ENCODE data around the gene ATP2B1. TPM values are rescaled to one million over a fixed set of nuclear protein-coding genes. Genes with fewer than 3 reads are reported as not detected.

Gene ATP2B1
- total RNA-seq, 2 donors from 2014 or later, result 123 to 158 TPM

DNA sequence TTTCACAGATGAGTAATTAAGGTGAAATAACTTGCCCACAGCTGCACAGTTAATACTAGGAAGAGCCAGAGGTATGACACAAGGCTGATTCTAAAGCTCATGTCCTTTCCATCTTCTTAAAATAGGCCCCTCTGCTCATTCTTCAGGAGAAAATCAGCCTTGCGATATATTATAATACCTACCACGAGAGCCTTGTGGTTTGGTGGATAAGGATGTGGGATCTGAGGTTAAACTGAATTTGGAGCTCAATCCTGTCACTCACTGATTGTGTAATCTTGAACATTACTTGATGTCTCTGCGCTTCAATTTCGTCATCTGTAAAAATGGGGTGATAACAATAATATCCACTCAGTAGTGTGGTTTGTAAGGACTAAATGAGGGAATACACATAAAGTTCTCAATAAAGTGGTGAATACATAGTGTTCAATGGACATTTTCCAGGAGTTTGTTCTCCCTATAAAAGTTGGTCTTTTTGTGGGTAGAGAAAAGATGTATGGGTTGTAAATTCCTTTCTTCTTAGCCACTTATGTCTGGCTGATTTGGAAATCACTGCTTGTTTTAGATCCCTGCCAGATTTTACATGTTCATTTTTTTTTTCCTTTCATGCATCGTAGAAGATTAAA is 25.1 kb upstream of the ATP2B1 start:
- DNase-seq, result no peak

DNA sequence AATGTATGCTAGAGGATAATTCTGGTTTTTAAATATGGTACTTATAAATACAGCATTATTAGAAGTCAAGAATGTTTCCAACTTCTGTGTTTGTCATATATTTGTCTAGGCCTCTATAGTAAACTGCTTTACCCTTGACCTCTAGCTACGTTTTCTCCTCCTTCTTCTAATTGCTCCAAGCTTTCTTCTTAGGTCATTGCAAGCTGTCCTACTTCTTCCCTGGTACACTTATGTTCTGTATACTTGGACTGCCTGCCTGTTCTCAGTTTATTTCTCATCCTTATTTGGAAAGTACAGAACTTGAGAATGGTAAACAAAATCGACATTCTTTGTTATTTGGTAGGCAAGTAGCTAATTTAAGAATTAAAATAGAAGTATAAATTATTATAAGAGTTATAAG is 23.9 kb upstream of the ATP2B1 start:
- peaks cover 2% of the 10 kb centered on the region for H3K36me3 Mint-ChIP-seq (ENCODE audit: low read depth)
- H3K9me3 ChIP-seq (ENCODE audit: control insufficient read depth, low read length, poor library complexity, severe bottlenecking), result no peaks in the 10 kb centered on the region
- no peaks in the 10 kb centered on the region for H3K27me3 Mint-ChIP-seq
- ATAC-seq, result no peak
- no peak overlapping the region for H3K4me3 Mint-ChIP-seq
- H3K4me1 Mint-ChIP-seq, result peaks cover 12% of the 10 kb centered on the region
- DNase-seq, result no peak
- peak overlapping the region; percentile 78 for H3K27ac Mint-ChIP-seq

More for the DNA sequence above, 25.1 kb upstream of the ATP2B1 start:
- no peaks in the 10 kb centered on the region for H3K9me3 ChIP-seq (ENCODE audit: control insufficient read depth, low read length, poor library complexity, severe bottlenecking)
- no peaks in the 10 kb centered on the region for H3K27me3 Mint-ChIP-seq
- H3K4me3 Mint-ChIP-seq, result no peak overlapping the region
- peaks cover 2% of the 10 kb centered on the region for H3K36me3 Mint-ChIP-seq (ENCODE audit: low read depth)
- peaks cover 12% of the 10 kb centered on the region for H3K4me1 Mint-ChIP-seq
- H3K27ac Mint-ChIP-seq, result no peak overlapping the region
- ATAC-seq, result peak; percentile 71

DNA sequence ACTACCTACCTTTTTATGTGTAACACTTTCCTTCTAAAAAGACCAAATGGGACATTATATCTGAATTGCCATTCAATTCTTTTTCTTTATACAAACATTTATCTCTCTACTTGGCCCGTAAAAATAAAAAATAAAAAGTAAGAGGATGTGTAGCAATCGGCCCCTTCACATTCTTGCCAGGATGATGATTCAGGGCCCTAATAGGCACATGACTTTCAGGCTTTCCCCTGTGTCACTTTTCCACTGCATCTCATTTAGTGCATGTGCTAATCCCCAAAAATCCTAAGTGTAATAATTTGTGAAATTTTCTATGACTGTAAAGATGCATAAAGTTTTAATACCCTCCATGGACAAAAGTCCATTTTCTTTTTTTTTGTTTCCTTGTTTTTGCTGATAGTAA is 23.0 kb upstream of the ATP2B1 start:
- no peak for ATAC-seq
- no peaks in the 10 kb centered on the region for H3K27me3 Mint-ChIP-seq
- no peaks in the 10 kb centered on the region for H3K9me3 ChIP-seq (ENCODE audit: control insufficient read depth, low read length, poor library complexity, severe bottlenecking)
- H3K4me3 Mint-ChIP-seq, result no peak overlapping the region
- H3K4me1 Mint-ChIP-seq, result peaks cover 12% of the 10 kb centered on the region
- H3K36me3 Mint-ChIP-seq (ENCODE audit: low read depth), result peaks cover 2% of the 10 kb centered on the region
- H3K27ac Mint-ChIP-seq, result peak overlapping the region; percentile 78
- DNase-seq, result no peak

DNA sequence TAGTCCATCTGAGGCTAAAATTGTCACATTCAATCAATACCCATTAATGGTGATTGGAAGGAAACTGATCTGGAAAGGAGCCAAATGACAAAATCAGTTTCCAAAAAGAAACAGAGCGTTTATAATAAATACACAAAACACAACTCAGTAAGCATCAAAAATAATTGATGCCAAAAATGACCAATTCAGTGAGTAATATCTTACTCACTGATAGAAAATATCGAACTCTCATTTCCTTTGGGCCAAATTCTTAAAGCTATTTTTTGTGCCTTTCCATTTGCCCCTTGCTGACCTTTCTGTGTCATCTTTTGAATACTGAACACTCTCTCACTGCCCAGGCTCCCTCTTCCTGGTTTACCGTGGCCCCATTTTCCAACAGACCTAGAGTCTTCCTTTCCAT is 22.5 kb upstream of the ATP2B1 start:
- peaks cover 12% of the 10 kb centered on the region for H3K4me1 Mint-ChIP-seq
- ATAC-seq (no peak), DNase-seq (no peak)
- H3K36me3 Mint-ChIP-seq (ENCODE audit: low read depth), result peaks cover 2% of the 10 kb centered on the region
- H3K27ac Mint-ChIP-seq, result no peak overlapping the region
- no peaks in the 10 kb centered on the region for H3K27me3 Mint-ChIP-seq
- no peak overlapping the region for H3K4me3 Mint-ChIP-seq
- no peaks in the 10 kb centered on the region for H3K9me3 ChIP-seq (ENCODE audit: control insufficient read depth, low read length, poor library complexity, severe bottlenecking)

DNA sequence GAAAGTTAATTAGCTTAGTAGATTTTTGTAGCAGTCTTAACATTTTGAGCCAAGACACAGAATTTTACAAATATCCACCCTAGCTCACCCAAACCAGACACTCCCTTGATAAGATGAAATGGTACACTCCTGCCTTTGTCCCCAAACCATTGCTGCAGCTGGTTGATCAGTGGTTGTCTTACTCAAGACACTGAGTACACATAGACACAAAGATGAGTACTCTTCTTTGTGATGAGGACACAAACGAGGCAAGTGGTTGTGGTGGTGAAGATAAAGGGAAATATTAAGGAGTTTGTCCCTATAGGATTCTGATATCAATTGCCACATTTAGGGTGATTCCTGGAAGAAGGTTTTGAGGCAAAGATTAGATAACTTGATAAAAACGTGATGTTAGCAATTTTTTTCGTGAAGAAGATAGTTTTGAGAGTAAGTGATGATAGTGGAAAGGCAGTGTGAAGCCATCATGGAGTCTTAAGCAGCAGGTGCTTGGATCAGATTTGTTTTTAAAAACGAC is 21.4 kb upstream of the ATP2B1 start:
- ATAC-seq (no peak), DNase-seq (no peak)
- Mint-ChIP-seq H3K27me3 (no peaks in the 10 kb centered on the region), H3K4me3 (no peak overlapping the region), H3K4me1 (peaks cover 12% of the 10 kb centered on the region), H3K27ac (no peak overlapping the region), H3K36me3 (ENCODE audit: low read depth) (peaks cover 2% of the 10 kb centered on the region)
- no peaks in the 10 kb centered on the region for H3K9me3 ChIP-seq (ENCODE audit: control insufficient read depth, low read length, poor library complexity, severe bottlenecking)

DNA sequence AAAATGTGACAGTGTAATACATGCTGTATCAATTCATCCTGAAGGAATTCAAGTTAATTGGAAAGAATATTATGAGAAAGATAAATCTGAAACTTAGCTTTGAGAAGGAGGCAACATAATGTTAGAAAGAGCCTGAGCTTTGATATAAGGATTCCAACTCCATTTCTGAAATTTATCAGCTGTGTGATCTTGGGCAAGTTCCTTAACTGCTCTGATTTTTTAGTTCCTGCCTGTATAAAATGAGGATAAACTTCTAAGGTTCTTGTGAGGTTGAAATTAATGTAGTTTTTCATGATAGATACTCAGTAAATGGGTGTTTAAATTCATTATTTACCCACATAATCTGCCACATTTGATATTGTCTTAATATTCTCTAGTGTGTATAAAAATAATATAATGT is 14.6 kb upstream of the ATP2B1 start:
- Mint-ChIP-seq H3K36me3 (ENCODE audit: low read depth) (no peaks in the 10 kb centered on the region), H3K4me3 (no peak overlapping the region), H3K4me1 (no peaks in the 10 kb centered on the region), H3K27me3 (no peaks in the 10 kb centered on the region), H3K27ac (no peak overlapping the region)
- ATAC-seq (no peak), DNase-seq (no peak)
- no peaks in the 10 kb centered on the region for H3K9me3 ChIP-seq (ENCODE audit: control insufficient read depth, low read length, poor library complexity, severe bottlenecking)

DNA sequence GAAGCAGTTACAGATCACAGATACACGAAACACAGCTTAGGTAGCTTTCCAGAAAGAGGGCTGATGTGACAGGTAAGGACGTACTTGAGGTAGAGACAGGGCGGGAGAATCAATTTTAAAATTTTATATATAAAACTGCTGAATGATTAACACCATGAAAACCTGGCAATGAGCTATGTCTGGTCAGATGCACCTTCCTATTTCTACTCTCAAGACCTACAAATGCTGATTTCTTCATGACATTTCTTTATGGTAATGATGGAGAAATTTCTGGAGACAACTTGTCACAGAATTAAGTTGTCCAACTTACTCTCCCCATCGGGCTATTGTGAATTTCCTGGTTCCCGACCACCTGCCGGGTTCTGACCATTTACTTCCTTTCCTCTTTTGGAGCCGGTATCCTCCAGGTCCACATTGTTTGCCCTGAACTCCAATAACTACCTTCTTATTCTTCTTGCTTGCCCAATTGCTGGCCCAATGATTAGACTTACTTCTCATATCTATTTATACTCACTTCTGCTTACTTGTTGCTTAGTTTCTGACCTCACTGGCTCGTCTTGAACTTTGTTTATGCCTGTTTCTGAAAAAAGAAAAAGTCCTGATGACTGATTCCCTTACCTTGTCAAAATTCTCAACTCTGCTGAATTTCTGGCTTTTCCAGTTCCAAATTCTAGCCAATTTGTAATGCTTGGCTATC is 12.8 kb upstream of the ATP2B1 start:
- H3K36me3 Mint-ChIP-seq (ENCODE audit: low read depth), result no peaks in the 10 kb centered on the region
- no peaks in the 10 kb centered on the region for H3K4me1 Mint-ChIP-seq
- H3K9me3 ChIP-seq (ENCODE audit: control insufficient read depth, low read length, poor library complexity, severe bottlenecking), result no peaks in the 10 kb centered on the region
- no peak overlapping the region for H3K4me3 Mint-ChIP-seq
- no peak overlapping the region for H3K27ac Mint-ChIP-seq
- DNase-seq, result no peak
- peak; percentile 50 for ATAC-seq
- H3K27me3 Mint-ChIP-seq, result no peaks in the 10 kb centered on the region

DNA sequence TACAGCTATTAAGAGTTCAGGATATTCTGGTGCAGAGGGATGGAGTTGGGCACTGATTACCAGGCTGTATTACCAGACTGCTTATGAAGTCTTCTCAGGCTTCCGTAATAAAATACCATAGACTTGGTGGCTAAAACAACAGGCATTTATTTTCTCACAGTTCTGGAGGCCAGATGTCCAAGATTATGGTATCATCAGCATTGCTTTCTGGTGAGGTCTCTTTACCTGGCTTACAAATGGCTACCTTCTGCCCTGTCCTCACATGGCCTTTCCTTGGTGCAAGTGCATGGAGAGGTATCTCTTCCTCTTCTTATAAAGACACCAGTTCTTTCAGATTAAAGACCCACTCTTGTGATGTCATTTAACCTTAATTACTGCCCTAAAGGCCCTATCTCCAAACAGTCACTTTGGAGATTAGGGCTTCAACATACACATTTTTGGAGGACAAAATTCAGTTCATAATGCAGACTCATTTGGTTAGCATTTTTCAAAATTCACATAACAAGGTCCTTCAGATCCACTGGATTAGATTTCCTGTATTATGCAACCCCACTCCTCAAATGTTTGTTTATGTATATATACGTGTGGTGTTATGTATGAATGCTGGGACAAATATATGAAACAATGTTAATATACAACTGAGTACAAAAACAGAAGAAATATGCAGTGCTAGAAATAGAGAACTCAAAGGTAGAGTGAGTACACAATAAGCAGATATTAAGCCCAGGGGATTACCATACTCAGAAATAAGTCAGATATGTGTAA is 9.3 kb upstream of the ATP2B1 start:
- Mint-ChIP-seq H3K36me3 (ENCODE audit: low read depth) (no peaks in the 10 kb centered on the region), H3K27ac (no peak overlapping the region), H3K27me3 (no peaks in the 10 kb centered on the region), H3K4me1 (no peaks in the 10 kb centered on the region), H3K4me3 (no peak overlapping the region)
- no peaks in the 10 kb centered on the region for H3K9me3 ChIP-seq (ENCODE audit: control insufficient read depth, low read length, poor library complexity, severe bottlenecking)
- ATAC-seq, result no peak
- DNase-seq, result no peak

DNA sequence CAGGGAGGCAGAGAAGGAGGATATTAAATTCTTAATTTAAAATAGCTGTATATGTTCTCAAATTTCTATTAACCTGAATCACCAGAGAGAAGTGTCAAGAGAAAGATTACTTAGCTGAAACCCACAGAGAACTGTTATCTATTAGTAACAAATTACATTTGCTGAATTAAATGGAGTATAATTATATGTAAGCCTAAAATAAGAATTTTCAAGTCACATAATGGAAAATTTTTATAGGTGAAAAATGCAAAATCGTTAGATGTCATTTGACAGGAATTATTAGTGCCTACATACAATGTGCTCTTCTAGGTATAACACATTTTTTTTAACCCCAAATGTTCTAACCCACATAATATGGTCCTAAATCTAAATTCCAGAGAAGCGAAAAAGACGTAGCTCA is 4.1 kb upstream of the ATP2B1 start:
- H3K36me3 Mint-ChIP-seq (ENCODE audit: low read depth), result no peaks in the 10 kb centered on the region
- H3K27me3 Mint-ChIP-seq, result no peaks in the 10 kb centered on the region
- DNase-seq, result no peak
- no peaks in the 10 kb centered on the region for H3K9me3 ChIP-seq (ENCODE audit: control insufficient read depth, low read length, poor library complexity, severe bottlenecking)
- peaks cover 8% of the 10 kb centered on the region for H3K4me1 Mint-ChIP-seq
- no peak overlapping the region for H3K4me3 Mint-ChIP-seq
- no peak overlapping the region for H3K27ac Mint-ChIP-seq
- ATAC-seq, result no peak

DNA sequence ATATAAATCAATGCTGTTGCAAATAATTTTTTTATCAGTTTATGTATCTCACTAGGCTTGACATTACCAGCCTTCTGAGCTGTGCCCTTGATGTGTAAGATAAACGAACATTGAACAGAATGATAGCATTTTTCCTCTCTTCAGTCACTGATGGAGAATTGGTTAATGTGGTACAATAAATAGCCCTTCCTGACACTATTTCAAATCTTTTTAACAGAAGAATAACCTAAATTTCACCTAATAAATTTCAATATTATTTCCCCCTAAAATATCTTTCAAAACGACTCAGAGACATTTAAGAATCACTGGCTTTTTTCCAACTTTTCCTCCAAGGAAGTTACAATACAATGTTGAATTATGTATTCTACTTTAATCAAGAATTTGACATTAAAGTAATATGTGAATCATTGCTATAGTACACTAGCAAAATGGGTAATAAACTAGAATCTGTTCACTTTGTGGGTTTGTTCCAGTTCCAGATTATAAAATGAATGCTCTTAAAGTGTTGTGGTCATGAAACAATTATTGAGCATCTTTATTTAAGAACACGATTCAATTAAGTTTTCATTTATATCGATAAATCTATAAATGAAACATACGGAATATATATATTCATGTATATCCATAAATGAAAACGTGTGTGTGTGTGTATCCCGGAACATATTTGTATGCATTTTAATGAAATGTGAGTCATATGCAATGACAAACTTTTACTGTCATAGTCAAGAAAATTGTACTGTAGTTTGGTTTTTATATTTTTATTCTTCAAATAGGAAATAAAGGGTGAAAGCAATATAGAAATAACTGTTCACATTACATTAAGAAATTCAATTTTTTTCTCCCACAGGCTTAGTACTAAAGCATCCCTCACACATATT is 2.5 kb upstream of the ATP2B1 start:
- Mint-ChIP-seq H3K4me3 (peak overlapping the region; percentile 92), H3K27ac (peak overlapping the region; percentile 97)

DNA sequence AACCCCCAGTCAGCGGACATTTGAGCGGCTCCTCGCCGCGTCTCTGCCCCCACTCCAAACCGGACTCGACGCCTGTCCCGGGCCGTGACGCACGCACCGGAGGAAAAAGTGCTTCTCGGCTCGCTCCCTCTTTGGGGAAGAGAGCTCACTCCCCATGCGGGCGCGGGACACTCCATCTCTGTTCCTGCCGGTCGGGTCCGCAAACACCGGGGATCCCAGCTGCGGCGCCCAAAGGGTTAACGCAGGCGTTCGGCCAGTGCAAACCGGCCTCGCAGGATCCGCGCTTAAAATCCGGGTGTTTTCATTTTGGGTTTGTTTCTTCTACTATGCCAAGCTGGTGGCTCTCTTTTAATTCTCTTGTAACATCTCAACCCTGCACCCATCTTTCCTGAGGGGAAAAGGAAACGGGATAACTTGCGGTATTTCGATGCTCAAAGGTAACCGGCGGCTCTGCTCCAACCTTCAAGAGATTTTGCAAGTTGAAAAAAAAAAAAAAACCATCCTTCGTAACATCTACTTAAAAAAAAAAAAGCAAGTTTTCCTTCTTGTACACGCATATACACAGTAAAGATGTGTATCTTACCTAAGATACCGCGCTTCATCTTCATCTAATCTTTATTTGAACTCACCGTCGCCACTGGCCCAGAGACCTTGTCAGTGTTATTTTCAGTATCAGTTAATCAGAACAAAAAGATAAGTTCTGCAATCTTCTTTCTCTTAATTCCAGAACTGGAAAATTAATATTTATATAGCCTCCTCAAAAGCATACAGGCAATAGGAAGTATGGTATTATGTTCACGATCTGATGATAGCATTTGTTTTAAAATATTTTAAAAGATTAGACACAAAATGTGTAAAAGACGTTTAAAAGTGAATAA is 1.6 kb upstream of the ATP2B1 start:
- Mint-ChIP-seq H3K27me3 (no peaks in the 10 kb centered on the region), H3K27ac (peak overlapping the region; percentile 97), H3K4me1 (peaks cover 28% of the 10 kb centered on the region), H3K4me3 (peak overlapping the region; percentile 92), H3K36me3 (ENCODE audit: low read depth) (no peaks in the 10 kb centered on the region)
- no peaks in the 10 kb centered on the region for H3K9me3 ChIP-seq (ENCODE audit: control insufficient read depth, low read length, poor library complexity, severe bottlenecking)
- DNase-seq, result peak in 1 of 3 donors; percentile 32
- ATAC-seq, result no peak

More for the DNA sequence above, 2.5 kb upstream of the ATP2B1 start:
- H3K4me1 Mint-ChIP-seq, result peaks cover 23% of the 10 kb centered on the region
- no peaks in the 10 kb centered on the region for H3K9me3 ChIP-seq (ENCODE audit: control insufficient read depth, low read length, poor library complexity, severe bottlenecking)
- DNase-seq (no peak), ATAC-seq (no peak)
- H3K36me3 Mint-ChIP-seq (ENCODE audit: low read depth), result no peaks in the 10 kb centered on the region
- H3K27me3 Mint-ChIP-seq, result no peaks in the 10 kb centered on the region
